HCT116 (cell line): Measurements from ENCODE around the gene SRI. TPM values are rescaled to one million over a fixed set of nuclear protein-coding genes. Genes with fewer than 3 reads are reported as not detected.

ENCODE experiments used
- ATAC-seq: fragments of 200-7000 bp; cut with Tn5 transposase; 2 replicates; pipeline ENCODE4 v1.9.1; 2020; ENCODE audit warnings: mild to moderate bottlenecking, moderate library complexity
- BruUV-seq: library from RNA; stranded (reverse); fragments of 400-500 nt; replicated peaks from 2 replicates; lab custom pipeline; 2021; lab: Mats Ljungman, UMichigan
- CTCF ChIA-PET: fragments of 300-600 bp; sonication (Branson Sonifier 250); formaldehyde crosslinking; loops from one replicate; lab custom pipeline; 2021; ENCODE audit warnings: antibody characterized with exemption; lab: Charles Lee
- POLR2A ChIA-PET: fragments of 300-600, 350-600 bp; sonication (Branson Sonifier 250); formaldehyde crosslinking; loops from one replicate; lab custom pipeline; 2021; ENCODE audit warnings: antibody characterized with exemption; lab: Charles Lee
- RAD21 ChIA-PET, 2 experiments: fragments of 300-600 bp; sonication (Branson Sonifier 250); formaldehyde crosslinking; loops; one replicate each; lab custom pipeline; 2023; ENCODE audit warnings: low total read pairs in 2 of 2; ENCODE audit not compliant: uncharacterized antibody in 2 of 2, unreplicated experiment in 2 of 2, low non-redundant PET in 1 of 2; lab: Charles Lee
- DNase-seq: peaks from one replicate; pipeline ENCODE4 v3.0.0-alpha.2; 2010; ENCODE audit warnings: low read depth, low spot score
- H2AFZ ChIP-seq: fragments of 200-600 bp; shearing (Covaris generic), sonication (generic); 2 replicates; pipeline ENCODE4 v1.6.1; 2017; ENCODE audit warnings: low read depth, mixed run types, mixed read lengths, antibody characterized with exemption, low read length; ENCODE audit not compliant: poor library complexity, severe bottlenecking
- H3K27ac ChIP-seq: 2 replicates; pipeline ENCODE4 v1.5.1; 2012; ENCODE audit warnings: low read depth, low read length
- H3K27me3 ChIP-seq: fragments of 200-600 bp; sonication (generic); 2 replicates; pipeline ENCODE4 v1.6.1; 2016; ENCODE audit warnings: mixed run types, low read length, mixed read lengths; ENCODE audit not compliant: insufficient read depth
- H3K36me3 ChIP-seq, 2 experiments: fragments of 200-500 bp in 1 of 2; fragments of 200-600 bp in 1 of 2; sonication (Bioruptor generic) in 1 of 2; sonication (generic) in 1 of 2; 2 replicates each; pipeline versions ENCODE4 v1.5.1 to v1.6.1; 2014 to 2016; ENCODE audit warnings: low read length in 2 of 2, inconsistent platforms in 1 of 2, mixed read lengths in 1 of 2, mixed run types in 1 of 2; ENCODE audit not compliant: insufficient read depth in 2 of 2, control insufficient read depth in 1 of 2
- H3K4me1 ChIP-seq, 2 experiments: fragments of 200-600 bp in 1 of 2; sonication (generic) in 1 of 2; 2 replicates each; pipeline versions ENCODE4 v1.5.1 to v1.6.1; 2012 to 2017; ENCODE audit warnings: low read length in 2 of 2, inconsistent platforms in 1 of 2, mild to moderate bottlenecking in 1 of 2, mixed read lengths in 1 of 2, mixed run types in 1 of 2, moderate library complexity in 1 of 2; ENCODE audit not compliant: insufficient read depth in 2 of 2, control insufficient read depth in 1 of 2
- H3K4me2 ChIP-seq: fragments of 200-600 bp; sonication (generic); 2 replicates; pipeline ENCODE4 v1.6.1; 2017; ENCODE audit warnings: mixed run types, low read length, mixed read lengths
- H3K4me3 ChIP-seq, 2 experiments: fragments of 200-600 bp in 1 of 2; sonication (generic) in 1 of 2; replicated peaks in 1 of 2; 2 replicates each; pipeline ENCODE4 v1.5.1; 2011 to 2016; ENCODE audit warnings: low read length in 2 of 2, control low read depth in 1 of 2, low read depth in 1 of 2, mild to moderate bottlenecking in 1 of 2, mixed read lengths in 1 of 2, mixed run types in 1 of 2
- H3K79me2 ChIP-seq: fragments of 200-600 bp; sonication (generic); 2 replicates; pipeline ENCODE4 v1.6.1; 2017; ENCODE audit warnings: mild to moderate bottlenecking, mixed run types, low read length, moderate library complexity, mixed read lengths; ENCODE audit not compliant: insufficient read depth
- H3K9ac ChIP-seq: fragments of 200-600 bp; sonication (generic); 2 replicates; pipeline ENCODE4 v1.6.1; 2016; ENCODE audit warnings: low read length, mixed read lengths
- H3K9me2 ChIP-seq: fragments of 200-600 bp; sonication (generic), shearing (Covaris generic); 2 replicates; pipeline ENCODE4 v1.6.1; 2017; ENCODE audit warnings: mixed run types, mild to moderate bottlenecking, moderate library complexity; ENCODE audit not compliant: insufficient read depth
- H3K9me3 ChIP-seq, 2 experiments: fragments of 200-500 bp in 1 of 2; fragments of 200-600 bp in 1 of 2; sonication (Bioruptor generic) in 1 of 2; sonication (generic) in 1 of 2; 2 replicates each; pipeline ENCODE4 v1.6.1; 2014 to 2017; ENCODE audit warnings: low read length in 2 of 2, mixed read lengths in 2 of 2, inconsistent platforms in 1 of 2, low read depth in 1 of 2, mild to moderate bottlenecking in 1 of 2, mixed run types in 1 of 2, moderate library complexity in 1 of 2; ENCODE audit not compliant: control insufficient read depth in 1 of 2, insufficient read depth in 1 of 2
- H4K20me1 ChIP-seq: fragments of 200-600 bp; sonication (generic), shearing (Covaris generic); 2 replicates; pipeline ENCODE4 v1.6.1; 2017; ENCODE audit warnings: mixed run types, mild to moderate bottlenecking, moderate library complexity; ENCODE audit not compliant: insufficient read depth
- CBX3 ChIP-seq: IDR thresholded peaks from 2 replicates; pipeline ENCODE4 v1.6.1; 2012; ENCODE audit warnings: low read depth
- POLR2AphosphoS5 ChIP-seq: IDR thresholded peaks from 2 replicates; pipeline ENCODE4 v1.6.1; 2011; ENCODE audit warnings: mild to moderate bottlenecking, low read depth, low read length, moderate library complexity
- TCF7L2 ChIP-seq: IDR thresholded peaks from 2 replicates; pipeline ENCODE4 v1.7.0; 2011; ENCODE audit warnings: borderline replicate concordance, inconsistent platforms; ENCODE audit not compliant: insufficient read depth, insufficient read length; ENCODE audit errors: extremely low read depth
- ZNF274 ChIP-seq: fragments of 200-500 bp; sonication (Bioruptor generic); IDR thresholded peaks from 2 replicates; pipeline ENCODE4 v1.6.1; 2014; ENCODE audit warnings: mild to moderate bottlenecking, low read depth, low read length, inconsistent platforms
- intact Hi-C: fragments of 100-400 bp; cut with micrococcal nuclease; formaldehyde crosslinking; loops from 2 replicates; pipeline ENCODE4 v1.10.0; 2022
- total RNA-seq: library from RNA; stranded (reverse); gene quantifications from one replicate; pipeline ENCODE4 v1.2.1, GENCODE V29; 2021; ENCODE audit not compliant: unreplicated experiment

The SRI gene
- total RNA-seq, 1 experiment from 2014 or later = 114 TPM

DNA sequence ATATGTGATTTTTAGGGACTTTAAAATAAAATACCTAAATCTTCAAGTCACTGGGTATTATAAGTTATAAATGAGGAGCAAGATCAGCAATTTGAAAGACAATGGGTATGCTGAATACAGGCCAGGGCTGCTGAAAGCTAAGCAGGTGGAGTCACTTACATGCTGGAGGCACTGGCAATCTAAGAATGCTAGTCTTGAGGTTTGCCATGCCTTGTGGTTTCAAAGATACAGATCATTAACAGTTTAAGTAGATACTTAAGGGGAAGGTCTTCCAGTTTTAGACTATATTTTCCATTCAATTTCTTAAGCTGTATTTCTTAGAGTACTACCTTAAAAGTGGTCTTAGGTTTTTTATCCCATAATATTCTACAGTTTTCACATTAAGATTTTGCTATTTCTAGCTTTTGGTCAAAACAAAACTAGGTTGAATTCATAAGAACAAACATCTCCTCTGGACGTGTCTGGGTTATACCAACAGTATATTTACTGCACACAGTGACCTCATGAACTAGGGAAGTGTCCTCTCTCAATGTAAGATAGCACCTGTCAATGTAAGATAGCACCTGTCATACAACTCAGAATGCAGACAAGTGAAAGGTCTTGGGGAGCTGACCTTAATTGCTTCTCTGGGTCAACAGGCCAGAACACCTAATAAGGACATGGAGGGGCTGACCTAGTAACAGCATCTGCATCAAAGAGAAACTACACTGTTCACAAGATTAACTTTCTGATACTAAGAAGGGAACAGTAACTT lies 2.0 kb downstream of the SRI start:
- H3K4me3 ChIP-seq = no peak overlapping the region
- TF ChIP-seq ZNF274 (no peak), TCF7L2 (no peak)
- ChIA-PET RAD21 (no interaction called here), CTCF (no interaction called here), POLR2A (no interaction called here)
- no peaks in the 10 kb centered on the region for H4K20me1 ChIP-seq
- peak overlapping the region; percentile 81; the same call in 1 of the 2 replicates for H3K4me2 ChIP-seq
- H3K27me3 ChIP-seq = no peaks in the 10 kb centered on the region
- DNase-seq (no peak), ATAC-seq (no peak)
- H3K9ac ChIP-seq = no peak overlapping the region
- H3K79me2 ChIP-seq = peaks cover 39% of the 10 kb centered on the region
- no peaks in the 10 kb centered on the region for H3K9me2 ChIP-seq
- H3K27ac ChIP-seq = no peak overlapping the region
- BruUV-seq = no TSS peak
- peaks cover 8 to 21% of the 10 kb centered on the region in 2 experiments; a peak in 3 of 4 replicates for H3K4me1 ChIP-seq
- no peak overlapping the region for H2AFZ ChIP-seq
- no peaks in the 10 kb centered on the region for H3K9me3 ChIP-seq
- intact Hi-C loops = no loop called here
- peaks cover 2 to 19% of the 10 kb centered on the region in 2 experiments; a peak in 1 of 4 replicates for H3K36me3 ChIP-seq

DNA sequence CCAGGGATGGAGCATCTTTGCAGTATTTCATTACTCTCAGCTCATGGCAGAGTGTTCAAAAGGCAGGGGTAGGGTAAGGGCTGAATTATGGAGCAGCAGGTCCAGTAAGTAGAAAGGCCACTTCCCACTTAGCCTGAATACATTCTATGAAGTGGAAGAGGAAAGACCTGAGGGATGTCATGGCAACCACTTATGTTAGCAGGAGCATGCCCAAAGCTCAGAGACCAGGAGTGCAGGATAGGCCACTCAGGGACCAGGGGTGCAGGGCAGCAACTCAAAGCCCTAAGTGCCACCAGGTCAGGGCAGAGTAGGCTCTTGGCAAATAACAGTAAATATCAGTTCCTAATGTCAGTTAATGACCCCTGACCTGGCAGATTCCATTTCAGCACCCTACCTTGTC lies 3.6 kb downstream of the SRI start:
- H3K36me3 ChIP-seq = peaks cover 2 to 35% of the 10 kb centered on the region in 2 experiments; a peak in 2 of 4 replicates
- POLR2A ChIA-PET = no interaction called here
- peaks cover 39% of the 10 kb centered on the region for H3K79me2 ChIP-seq
- no peak overlapping the region for H3K4me3 ChIP-seq
- H3K9me3 ChIP-seq = no peaks in the 10 kb centered on the region
- no peaks in the 10 kb centered on the region for H4K20me1 ChIP-seq
- ATAC-seq = no peak
- H3K9ac ChIP-seq = no peak overlapping the region
- no peaks in the 10 kb centered on the region for H3K27me3 ChIP-seq
- CTCF ChIA-PET = no interaction called here
- no peak overlapping the region for H3K27ac ChIP-seq
- DNase-seq = no peak
- TF ChIP-seq TCF7L2 (no peak), CBX3 (no peak), POLR2AphosphoS5 (no peak)
- H2AFZ ChIP-seq = no peak overlapping the region
- H3K9me2 ChIP-seq = no peaks in the 10 kb centered on the region
- RAD21 ChIA-PET = no interaction called here
- intact Hi-C loops = no loop called here
- no TSS peak for BruUV-seq
- H3K4me1 ChIP-seq = peaks cover 8 to 21% of the 10 kb centered on the region in 2 experiments; a peak in 3 of 4 replicates
- no peak overlapping the region for H3K4me2 ChIP-seq
